Activated B cell treated with CpG ODN at 0.5 μM for 24 hours (primary cell): ENCODE results near the gene CAMK2A. TPM values are rescaled to one million over a fixed set of nuclear protein-coding genes. Genes with fewer than 3 reads are reported as not detected.
"Not testable (repeated sequence)": the region's sequence is repeated elsewhere in the genome, so short reads cannot be mapped to it uniquely, and the experiment has no call there.

ENCODE experiments used
- ATAC-seq: fragments of 200-7000 bp; cut with Tn5 transposase; one replicate; pipeline ENCODE4 v1.10.0; 2021; ENCODE audit warnings: low read depth, mild to moderate bottlenecking, moderate library complexity
- CTCF ChIA-PET: fragments of 350-600 bp; sonication (Branson Sonifier 250); formaldehyde crosslinking; loops from one replicate; lab custom pipeline; 2021; ENCODE audit warnings: antibody characterized with exemption; lab: Charles Lee
- POLR2A ChIA-PET: fragments of 350-600 bp; sonication (Branson Sonifier 250); formaldehyde crosslinking; loops from one replicate; lab custom pipeline; 2021; ENCODE audit warnings: antibody characterized with exemption; lab: Charles Lee
- DNase-seq: peaks from one replicate; pipeline ENCODE4 v3.0.0; 2022
- H3K27ac Mint-ChIP-seq: one replicate; pipeline ENCODE4 v1.8.0; 2020; ENCODE audit warnings: mixed read lengths
- H3K27me3 Mint-ChIP-seq: one replicate; pipeline ENCODE4 v1.8.0; 2021; ENCODE audit warnings: mixed read lengths
- H3K36me3 Mint-ChIP-seq: one replicate; pipeline ENCODE4 v1.8.0; 2021; ENCODE audit warnings: low read depth, mixed read lengths
- H3K4me1 Mint-ChIP-seq: one replicate; pipeline ENCODE4 v1.8.0; 2021; ENCODE audit warnings: mixed read lengths
- H3K4me3 Mint-ChIP-seq: one replicate; pipeline ENCODE4 v1.8.0; 2020; ENCODE audit warnings: mild to moderate bottlenecking, mixed read lengths
- H3K9me3 Mint-ChIP-seq: one replicate; pipeline ENCODE4 v1.8.0; 2020; ENCODE audit warnings: mixed read lengths
- intact Hi-C: fragments of 100-400 bp; cut with micrococcal nuclease; formaldehyde crosslinking; loops from one replicate; pipeline ENCODE4 v1.15.1; 2024
- total RNA-seq: library from RNA; stranded (reverse); gene quantifications from 2 replicates; pipeline ENCODE4 v1.2.3, GENCODE V29; 2022
- TF ChIP-seq, protein P1 (sequence below): fragments of 200-600 bp; IDR thresholded peaks from one replicate; pipeline ENCODE4 v1.8.0; 2022; ENCODE audit warnings: antibody characterized with exemption, mild to moderate bottlenecking

The CAMK2A gene
- total RNA-seq, 1 donor from 2014 or later = not detected

DNA sequence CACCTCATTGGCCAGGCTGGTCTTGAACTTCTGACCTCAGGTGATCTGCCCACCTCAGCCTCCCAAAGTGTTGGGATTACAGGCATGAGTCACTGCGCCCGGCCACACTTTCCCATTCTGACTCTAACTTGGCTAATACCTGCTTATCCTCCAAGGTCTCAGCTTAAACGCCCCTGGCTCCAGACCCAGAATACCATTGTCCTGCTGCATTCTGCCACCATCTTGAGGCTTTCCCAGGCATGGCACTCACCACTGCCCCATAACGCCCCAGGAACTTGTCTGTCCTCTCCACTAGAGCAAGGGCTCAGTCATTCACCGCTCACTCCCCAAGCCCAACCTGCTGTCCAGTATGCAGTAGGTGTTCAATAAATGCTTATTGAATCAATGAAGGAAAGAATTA is 39.8 kb downstream of the CAMK2A start:
- no peak overlapping the region for H3K27ac Mint-ChIP-seq
- intact Hi-C loops = no loop called here
- H3K27me3 Mint-ChIP-seq = peaks cover 7% of the 10 kb centered on the region
- no peak for DNase-seq
- H3K4me1 Mint-ChIP-seq = no peaks in the 10 kb centered on the region
- H3K36me3 Mint-ChIP-seq = no peaks in the 10 kb centered on the region
- H3K4me3 Mint-ChIP-seq = no peak overlapping the region
- TF ChIP-seq, protein P1, sequence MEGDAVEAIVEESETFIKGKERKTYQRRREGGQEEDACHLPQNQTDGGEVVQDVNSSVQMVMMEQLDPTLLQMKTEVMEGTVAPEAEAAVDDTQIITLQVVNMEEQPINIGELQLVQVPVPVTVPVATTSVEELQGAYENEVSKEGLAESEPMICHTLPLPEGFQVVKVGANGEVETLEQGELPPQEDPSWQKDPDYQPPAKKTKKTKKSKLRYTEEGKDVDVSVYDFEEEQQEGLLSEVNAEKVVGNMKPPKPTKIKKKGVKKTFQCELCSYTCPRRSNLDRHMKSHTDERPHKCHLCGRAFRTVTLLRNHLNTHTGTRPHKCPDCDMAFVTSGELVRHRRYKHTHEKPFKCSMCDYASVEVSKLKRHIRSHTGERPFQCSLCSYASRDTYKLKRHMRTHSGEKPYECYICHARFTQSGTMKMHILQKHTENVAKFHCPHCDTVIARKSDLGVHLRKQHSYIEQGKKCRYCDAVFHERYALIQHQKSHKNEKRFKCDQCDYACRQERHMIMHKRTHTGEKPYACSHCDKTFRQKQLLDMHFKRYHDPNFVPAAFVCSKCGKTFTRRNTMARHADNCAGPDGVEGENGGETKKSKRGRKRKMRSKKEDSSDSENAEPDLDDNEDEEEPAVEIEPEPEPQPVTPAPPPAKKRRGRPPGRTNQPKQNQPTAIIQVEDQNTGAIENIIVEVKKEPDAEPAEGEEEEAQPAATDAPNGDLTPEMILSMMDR = no peak
- ChIA-PET POLR2A (no interaction called here), CTCF (no interaction called here)
- ATAC-seq = no peak
- H3K9me3 Mint-ChIP-seq = no peaks in the 10 kb centered on the region

DNA sequence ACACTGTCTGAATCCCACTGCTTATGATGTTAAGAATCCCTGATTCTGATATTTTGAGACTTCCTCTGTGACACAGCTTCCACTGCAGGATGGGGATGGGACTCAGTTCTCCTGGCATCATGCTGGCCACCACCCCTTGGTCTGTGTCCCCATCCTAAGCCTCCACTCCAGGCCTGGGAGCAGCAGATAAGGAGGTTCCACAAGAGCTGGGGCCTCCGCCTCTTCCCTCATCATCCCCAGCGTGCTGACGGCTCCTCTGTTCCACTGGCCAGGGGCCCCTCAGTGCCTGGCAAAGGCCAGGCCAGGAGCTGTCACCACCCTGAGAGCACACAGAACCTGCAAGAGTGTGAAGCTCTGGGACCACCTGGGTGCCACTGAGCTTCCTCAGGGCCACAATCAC is 40.6 kb downstream of the CAMK2A start:
- ChIA-PET CTCF (no interaction called here), POLR2A (no interaction called here)
- Mint-ChIP-seq H3K4me1 (no peaks in the 10 kb centered on the region), H3K27ac (no peak overlapping the region), H3K9me3 (no peaks in the 10 kb centered on the region), H3K27me3 (peaks cover 7% of the 10 kb centered on the region), H3K4me3 (no peak overlapping the region), H3K36me3 (no peaks in the 10 kb centered on the region)
- intact Hi-C loops = no loop called here
- ATAC-seq (no peak), DNase-seq (no peak)
- TF ChIP-seq, protein P1 = no peak

DNA sequence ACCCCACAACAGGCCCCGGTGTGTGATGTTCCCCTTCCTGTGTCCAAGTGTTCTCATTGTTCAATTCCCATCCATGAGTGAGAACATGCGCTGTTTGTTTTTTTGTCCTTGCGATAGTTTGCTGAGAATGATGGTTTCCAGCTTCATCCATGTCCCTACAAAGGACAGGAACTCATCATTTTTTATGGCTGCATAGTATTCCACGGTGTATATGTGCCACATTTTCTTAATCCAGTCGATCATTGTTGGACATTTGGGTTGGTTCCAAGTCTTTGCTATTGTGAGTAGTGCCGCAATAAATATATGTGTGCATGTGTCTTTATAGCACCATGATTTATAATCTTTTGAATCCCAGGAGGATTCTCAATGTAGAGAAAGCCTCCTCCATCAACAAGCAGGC is 41.1 kb downstream of the CAMK2A start:
- H3K9me3 Mint-ChIP-seq, POLR2A ChIA-PET, H3K4me1 Mint-ChIP-seq, DNase-seq, H3K27ac Mint-ChIP-seq, H3K4me3 Mint-ChIP-seq, ATAC-seq, CTCF ChIA-PET, H3K36me3 Mint-ChIP-seq, intact Hi-C loops, H3K27me3 Mint-ChIP-seq: not testable (repeated sequence)

DNA sequence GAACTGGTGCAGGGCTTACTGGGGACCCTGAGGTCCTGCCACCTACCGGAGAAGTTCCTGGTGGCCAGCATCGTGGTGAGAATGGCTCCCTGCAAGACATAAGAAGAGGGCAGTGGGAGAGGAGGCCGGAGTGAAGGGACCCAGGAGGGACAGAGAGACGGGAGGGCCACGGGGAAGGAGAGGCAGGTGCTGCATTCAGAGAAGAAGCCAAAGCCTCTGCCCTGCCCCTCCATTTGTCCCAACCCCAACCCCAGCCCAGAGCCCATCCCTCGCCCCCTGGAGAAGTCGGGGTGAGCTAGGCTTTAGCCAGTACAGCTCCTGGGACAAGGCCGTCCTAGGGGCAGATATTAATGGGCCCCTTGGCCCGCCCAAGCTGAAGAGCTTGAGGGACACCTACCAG is 41.8 kb downstream of the CAMK2A start:
- intact Hi-C loops = no loop called here
- Mint-ChIP-seq H3K9me3 (no peaks in the 10 kb centered on the region), H3K27me3 (peaks cover 7% of the 10 kb centered on the region), H3K4me1 (no peaks in the 10 kb centered on the region), H3K27ac (no peak overlapping the region), H3K4me3 (no peak overlapping the region), H3K36me3 (no peaks in the 10 kb centered on the region)
- ChIA-PET POLR2A (no interaction called here), CTCF (no interaction called here)
- TF ChIP-seq, protein P1 = no peak
- DNase-seq = no peak
- ATAC-seq = no peak

DNA sequence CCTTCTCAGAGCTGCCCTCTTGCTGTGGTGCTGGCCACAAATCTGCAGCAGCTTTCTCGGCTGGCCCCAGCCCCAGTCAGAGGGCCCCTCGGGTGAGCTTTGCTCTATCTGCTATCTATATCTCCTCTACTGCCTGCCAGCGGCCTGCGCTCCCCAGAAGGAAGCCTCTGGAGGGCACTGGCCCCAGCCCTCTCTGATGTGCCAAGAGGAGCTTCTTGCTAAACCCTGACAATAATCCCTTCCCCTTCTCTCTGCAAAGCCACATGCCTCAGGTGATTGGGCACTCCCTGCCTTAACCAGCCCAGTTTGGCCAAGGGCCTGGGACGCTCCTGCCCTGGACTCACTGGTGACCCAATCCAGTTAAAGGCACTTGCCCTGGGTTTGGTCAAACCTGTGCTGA is 42.7 kb downstream of the CAMK2A start:
- Mint-ChIP-seq H3K9me3 (no peaks in the 10 kb centered on the region), H3K36me3 (no peaks in the 10 kb centered on the region), H3K4me3 (no peak overlapping the region), H3K27me3 (peaks cover 7% of the 10 kb centered on the region), H3K4me1 (no peaks in the 10 kb centered on the region), H3K27ac (no peak overlapping the region)
- ATAC-seq (no peak), DNase-seq (no peak)
- intact Hi-C loops = no loop called here
- ChIA-PET CTCF (no interaction called here), POLR2A (no interaction called here)
- TF ChIP-seq, protein P1 = no peak

DNA sequence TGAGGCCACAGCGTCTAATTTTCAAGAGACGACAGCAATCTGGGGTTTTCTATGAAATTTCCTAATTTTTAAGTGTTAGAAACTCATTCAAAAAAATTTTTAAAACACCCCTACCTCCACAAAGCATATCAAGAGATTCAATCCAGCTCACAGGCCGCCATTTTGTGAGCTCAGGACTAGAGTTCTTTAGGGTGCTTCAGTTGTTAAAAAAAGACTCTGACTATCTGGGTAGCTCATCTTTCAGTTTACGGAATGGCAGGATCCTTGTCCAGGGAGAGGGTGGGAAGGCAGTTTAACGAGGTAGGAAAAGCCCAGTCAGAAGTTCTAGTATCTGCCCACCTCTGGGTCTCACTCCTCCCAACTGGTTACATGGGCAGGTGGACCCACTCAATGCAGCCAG is 43.1 kb downstream of the CAMK2A start:
- H3K9me3 Mint-ChIP-seq = no peaks in the 10 kb centered on the region
- ATAC-seq = no peak
- H3K27me3 Mint-ChIP-seq = peaks cover 7% of the 10 kb centered on the region
- no peaks in the 10 kb centered on the region for H3K36me3 Mint-ChIP-seq
- intact Hi-C loops = no loop called here
- no peaks in the 10 kb centered on the region for H3K4me1 Mint-ChIP-seq
- no peak overlapping the region for H3K4me3 Mint-ChIP-seq
- ChIA-PET POLR2A (no interaction called here), CTCF (no interaction called here)
- TF ChIP-seq, protein P1 = no peak
- no peak for DNase-seq
- H3K27ac Mint-ChIP-seq = no peak overlapping the region
